Ureter (tissue), 1 donor: Measurements from ENCODE around the gene CSF2RB. TPM values are rescaled to one million over a fixed set of nuclear protein-coding genes. Genes with fewer than 3 reads are reported as not detected.

ENCODE experiments used
- DNase-seq: peaks from one replicate; pipeline ENCODE4 v3.0.0-alpha.2; 2020; ENCODE audit warnings: low spot score
- total RNA-seq: library from RNA; stranded (reverse); gene quantifications from one replicate; pipeline ENCODE4 v1.2.4, GENCODE V29; 2023
- donor health status: DM: yes; HTN: yes; CAD: no.

Gene CSF2RB
- 8.6 TPM for total RNA-seq

DNA sequence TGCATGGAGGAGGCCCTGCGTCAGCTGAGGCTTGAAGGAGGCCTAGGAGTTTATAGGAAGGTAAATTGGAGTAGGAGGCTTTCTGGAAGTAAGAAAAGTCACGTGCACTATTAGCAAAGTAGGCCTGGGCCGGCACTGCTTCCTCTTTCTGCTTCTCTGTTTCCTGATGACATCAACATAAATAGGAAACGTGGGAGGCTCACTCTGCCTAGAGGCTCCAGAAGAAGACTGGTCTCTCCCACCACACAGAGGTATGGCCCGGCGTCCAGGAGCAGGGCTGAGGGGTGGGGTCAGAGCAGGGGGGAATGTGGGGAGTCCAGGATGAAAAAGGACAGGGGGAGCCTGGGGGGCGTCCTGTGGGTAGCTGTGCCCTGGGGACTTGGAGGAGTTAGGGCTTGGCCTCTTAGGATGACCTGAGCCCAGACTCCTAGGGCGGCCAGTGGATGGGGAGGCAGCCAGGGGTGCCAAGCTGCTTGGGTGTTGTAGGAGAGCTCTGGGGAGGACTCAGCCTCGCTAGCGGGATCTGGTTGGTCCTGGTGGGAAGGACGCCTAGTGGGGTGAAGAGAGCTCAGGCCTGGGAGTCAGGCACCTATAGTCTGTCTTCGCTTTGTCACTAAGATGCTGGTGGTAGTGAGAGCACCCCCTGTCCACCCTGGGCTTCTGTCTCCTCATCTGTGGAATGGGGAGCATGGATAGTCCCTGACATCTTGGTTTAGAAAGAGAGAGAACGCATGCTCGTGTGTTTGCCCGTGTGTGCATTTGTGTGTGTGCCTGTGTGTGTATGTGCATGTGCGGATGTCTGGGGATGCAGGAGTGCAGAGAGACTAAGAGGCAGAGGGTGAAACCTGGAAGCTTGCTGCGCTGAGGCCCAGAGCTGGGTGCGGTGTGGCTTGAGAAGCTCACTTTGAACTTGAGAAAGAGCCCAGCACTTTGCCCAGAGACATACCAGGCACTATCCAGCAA, at the start of gene CSF2RB:
Gene CSF2RB (plus strand): TSS at position 202 of the 963 bp plus-strand sequence. CDS start 8,580 bp downstream, outside the sequence.
- DNase-seq: peak; percentile 46

DNA sequence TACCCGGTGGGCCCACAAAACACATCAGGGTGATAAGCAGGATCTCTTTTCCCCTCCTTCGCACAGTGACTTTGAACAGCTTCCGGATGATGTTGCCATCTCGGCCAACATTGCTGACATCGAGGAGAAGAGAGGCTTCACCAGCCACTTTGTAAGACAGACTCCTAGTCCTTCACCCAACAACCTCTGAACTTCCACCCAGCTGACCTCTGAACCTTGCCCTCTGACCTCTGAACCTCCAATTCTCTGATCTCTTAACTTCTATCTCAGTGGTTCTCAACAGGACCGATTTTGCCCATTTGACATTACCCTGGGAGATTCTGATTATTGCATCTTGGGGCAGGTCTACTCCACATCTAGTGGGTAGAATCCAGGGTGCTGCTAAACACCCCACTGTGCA, 49.4 kb upstream of the CSF2RB start:
- DNase-seq: no peak

DNA sequence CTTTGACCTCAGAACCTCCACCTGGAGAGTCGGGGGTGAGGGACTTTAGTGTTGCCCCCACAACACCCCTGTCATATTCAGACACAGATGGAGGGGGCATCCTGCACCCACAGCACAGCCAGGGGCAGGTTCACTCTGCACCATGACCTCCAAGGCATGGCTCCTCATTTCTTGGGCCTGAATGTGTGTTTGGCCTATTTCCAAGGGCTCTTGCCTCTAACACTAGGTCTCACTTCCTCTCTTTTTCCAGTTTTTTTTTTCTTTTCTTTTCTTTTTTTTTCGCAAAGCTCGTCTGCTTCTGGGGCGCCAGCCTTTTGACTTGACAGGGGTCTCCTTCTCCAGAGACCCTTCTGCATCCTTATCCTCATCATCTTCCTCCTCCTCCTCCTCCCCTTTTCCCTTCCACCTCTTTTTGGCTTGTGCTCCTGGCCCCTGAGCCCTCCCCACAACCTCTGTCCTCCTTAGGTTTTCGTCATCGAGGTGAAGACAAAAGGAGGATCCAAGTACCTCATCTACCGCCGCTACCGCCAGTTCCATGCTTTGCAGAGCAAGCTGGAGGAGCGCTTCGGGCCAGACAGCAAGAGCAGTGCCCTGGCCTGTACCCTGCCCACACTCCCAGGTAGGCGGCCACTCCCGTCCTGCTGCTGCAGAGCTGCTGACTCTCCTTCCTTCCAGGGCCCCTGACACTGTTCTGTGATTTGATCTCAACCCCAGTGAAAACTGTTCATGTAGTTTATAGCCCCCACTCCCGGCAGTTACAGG, 48.8 kb upstream of the CSF2RB start:
- no peak for DNase-seq

DNA sequence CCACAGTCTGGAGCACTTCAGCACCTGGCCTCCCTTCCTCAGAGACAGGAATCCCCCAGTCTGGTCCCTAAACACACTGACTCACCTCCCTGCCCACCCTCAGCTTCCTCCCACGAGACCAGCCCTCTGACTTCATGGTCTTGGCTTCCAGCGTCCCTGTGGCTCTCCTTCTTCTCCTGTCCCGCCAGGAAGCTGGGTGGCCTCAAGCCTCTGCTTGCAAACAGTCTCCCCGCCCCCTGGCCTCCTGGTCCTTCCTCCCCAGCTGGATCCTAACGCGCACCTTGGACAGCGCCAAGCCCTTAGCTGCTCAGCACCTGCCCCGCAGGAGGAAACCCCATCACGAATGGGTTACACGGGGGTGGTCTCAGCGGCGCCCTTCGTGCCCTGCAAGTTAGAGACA, 48.1 kb upstream of the CSF2RB start:
- DNase-seq: no peak

DNA sequence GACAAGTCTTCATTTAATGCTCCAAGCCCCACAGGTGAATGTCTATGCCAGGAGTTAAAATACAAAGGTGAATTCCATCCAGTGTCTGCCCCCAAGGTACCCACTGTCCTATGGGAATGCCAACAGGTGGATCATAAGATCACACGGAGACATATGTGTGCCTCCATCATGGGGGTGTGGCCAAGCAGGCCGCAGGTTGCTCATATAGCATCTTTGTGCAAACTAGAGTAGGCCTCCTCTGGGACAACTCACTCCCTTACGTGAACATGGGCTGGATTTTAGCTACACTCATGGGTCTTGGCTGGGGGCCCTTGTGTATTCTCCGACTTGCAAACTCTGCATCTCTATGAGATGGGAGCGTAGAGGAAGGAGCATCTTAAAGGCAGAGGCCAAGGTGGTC, 45.7 kb upstream of the CSF2RB start:
- DNase-seq: no peak

DNA sequence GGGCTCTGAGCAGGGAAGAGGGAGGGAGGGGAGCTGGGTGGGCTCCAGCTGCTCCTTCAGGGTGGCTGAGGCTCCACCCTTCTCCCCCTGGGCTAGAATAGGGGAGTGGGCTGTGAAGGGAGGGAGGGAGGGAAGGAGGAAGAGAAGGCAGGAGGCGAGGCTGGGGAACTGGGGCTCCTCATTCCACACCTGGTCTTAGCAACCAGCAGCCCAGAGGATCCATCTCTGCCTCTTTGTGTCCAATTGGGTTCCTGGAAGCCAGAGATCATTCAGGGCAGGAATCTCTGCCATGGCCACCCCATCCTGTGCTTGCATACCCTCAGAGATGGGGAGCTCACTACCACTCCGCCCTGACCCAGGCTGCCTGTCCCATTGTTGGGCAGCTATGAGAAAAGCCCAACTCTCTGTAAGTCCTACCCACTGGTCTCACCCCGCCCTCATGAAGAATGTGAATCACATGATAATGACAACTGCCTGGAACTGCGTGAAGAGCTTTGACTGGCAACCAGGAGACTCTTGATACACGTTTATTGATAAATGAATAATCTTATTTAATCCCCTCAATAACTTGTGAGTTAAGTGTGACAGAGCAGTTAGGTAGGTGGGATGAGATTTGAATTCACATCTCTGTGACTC, 44.8 kb upstream of the CSF2RB start:
- no peak for DNase-seq

DNA sequence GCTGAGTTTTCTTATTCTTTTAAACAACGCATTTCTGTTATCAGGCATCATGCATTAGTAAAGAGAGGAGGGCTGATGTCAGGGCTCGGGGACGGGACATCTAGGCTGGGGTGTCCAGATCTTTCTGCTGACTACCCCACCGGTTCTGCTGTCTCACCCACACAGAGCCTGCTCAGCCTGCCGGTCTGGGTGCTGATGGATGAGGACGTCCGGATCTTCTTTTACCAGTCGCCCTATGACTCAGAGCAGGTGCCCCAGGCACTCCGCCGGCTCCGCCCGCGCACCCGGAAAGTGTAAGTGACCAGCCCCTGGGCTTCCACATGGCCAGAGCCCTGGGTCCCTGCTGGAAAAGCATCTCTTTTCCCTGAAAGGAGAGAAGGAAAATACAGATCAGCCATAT, 43.2 kb upstream of the CSF2RB start:
- DNase-seq: peak; percentile 73

DNA sequence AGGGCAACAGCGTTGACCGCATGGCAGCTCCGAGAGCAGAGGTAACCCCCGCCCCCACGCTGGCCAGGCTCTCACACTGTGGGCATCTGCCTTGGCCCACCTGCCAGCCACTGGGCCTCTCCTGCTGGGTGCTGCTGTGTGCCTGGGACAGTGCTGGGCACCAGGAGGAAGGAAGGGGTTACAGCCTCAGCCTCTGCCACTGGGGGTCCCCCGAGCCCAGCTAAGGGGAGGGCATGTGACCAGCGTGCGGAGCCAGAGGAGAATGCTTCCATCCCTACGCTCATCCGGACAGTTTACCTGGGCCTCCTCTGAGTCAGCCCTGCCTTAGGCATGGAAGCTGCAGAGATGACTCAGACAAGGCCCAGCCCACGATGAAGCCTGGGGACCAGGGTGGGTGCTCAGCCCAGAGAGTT, 41.8 kb upstream of the CSF2RB start:
- DNase-seq: no peak

DNA sequence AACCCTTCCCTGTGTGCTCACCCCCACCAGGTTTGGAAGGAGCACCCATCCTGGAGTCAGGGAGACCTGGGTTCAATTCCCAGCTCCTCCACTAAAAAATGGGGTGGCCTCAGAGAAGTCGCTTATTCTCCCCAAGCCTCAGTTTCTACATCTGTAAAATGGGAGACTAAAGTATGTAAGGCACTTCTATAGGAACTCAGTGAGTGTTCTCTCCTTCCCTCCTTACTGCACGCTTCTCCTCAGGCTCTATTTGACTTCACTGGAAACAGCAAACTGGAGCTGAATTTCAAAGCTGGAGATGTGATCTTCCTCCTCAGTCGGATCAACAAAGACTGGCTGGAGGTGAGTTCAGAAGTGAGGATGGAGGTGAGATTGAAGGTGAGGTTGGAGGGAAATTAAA, 41.3 kb upstream of the CSF2RB start:
- no peak for DNase-seq

DNA sequence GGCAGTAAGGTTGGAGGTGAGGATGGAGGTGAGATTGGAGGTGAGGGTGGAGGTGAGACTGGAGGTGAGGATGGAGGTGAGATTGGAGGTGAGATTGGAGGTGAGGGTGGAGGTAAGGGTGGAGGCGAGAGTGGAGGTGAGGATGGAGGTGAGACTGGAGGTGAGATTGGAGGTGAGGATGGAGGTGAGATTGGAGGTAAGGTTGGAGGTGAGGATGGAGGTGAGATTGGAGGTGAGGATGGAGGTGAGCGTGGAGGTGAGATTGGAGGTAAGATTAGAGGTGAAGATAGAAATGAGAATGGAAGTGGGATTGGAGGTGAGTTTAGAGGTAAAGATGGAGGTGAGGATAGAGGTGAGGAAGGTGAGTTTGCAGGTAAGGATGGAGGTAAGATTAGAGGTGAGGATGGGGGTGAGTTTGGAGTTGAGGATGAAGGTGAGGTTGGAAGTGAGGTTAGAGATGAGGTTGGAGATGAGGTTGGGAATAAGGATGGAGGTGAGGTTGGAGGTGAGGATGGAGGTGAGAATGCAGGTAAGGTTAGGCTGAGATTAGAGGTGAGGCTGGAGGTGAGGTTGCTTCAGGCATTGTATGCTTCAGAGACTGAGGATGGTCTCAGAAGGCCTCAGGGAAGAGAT, 40.4 kb upstream of the CSF2RB start:
- no peak for DNase-seq

DNA sequence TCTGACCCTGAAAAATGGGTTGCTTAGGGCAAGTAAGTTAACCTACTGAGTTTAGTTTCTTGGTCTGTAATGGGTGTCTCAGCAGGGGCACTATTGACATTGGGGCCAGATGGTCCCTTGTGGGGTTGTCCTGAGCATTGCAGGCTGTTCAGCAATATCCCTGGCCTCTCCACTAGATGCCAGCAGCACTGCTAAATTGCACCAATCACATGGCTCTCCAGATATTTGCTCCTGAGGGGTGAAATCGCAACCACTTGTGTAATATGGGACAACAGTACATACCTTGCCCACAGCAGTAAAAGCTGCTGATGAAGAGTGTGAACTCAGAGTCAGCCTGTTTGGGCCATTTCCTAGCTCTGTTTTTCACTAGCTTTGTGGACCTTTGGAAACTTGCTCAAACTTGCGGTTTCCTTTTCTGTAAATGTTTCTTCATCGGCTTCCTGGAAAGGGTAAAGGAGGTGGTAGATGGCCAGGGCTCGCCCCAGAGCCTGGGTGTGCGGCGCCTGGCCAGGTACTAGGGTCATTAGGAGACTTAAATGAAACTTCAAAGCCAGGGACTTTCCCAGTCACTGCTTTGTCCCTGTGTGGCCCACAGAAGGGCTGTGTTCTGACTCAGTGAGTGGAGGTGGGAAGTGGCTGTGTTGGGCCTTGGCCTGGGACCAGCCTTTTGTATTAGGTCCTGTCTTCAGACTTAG, 39.7 kb upstream of the CSF2RB start:
- DNase-seq: peak; percentile 67

DNA sequence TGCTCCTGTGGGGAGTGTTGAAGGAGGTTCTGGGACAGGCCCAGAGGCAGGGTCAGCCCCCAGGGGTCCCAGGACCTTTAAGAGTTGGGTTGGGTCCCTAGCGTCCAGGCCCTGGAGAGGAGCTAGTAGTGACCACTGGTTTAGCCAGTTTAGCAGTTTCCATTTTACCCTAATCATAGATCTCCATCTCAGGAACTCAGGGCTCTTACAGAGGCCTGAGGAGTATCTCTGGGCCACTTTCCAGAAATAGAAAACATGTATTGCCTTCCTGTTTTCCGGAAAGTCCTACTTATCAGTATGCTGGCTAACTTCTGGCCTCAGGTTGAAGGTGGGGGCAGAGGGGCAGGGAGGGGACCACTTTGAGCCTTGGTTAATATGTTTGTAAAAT, 39.1 kb upstream of the CSF2RB start:
- DNase-seq: no peak

DNA sequence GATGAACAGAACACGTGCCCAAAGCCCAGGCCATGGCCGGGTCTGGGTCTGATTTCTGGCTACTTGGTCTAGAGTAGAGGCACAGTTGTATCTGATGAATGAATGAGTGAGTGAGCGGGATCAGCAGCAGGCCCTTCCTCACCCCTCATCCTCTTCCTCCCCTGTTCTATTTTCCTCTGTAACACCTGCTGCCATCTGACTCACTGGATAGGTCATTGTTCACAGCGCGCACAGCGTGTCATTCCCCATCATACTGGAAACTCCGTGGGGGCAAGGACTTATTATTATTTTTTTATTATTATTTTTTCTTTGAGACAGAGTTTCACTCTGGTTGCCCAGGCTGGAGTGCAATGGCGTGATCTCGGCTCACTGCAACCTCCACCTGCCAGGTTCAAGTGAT, 38.7 kb upstream of the CSF2RB start:
- no peak for DNase-seq

DNA sequence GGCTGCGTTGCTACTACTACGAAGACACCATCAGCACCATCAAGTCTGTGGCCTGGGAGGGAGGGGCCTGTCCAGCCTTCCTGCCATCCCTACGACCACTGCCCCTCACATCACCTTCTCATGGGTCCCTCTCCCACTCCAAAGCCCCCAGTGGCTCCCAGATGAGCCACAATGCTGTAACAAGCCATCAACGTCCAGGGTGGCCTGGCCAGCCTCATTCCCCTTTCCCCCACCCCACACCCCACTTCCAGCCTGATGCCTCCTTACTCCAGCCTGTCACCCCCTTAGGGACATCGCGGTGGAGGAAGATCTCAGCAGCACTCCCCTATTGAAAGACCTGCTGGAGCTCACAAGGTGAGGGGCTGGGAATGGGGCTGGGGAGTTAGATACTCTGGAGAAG, 37.7 kb upstream of the CSF2RB start:
- DNase-seq: no peak

DNA sequence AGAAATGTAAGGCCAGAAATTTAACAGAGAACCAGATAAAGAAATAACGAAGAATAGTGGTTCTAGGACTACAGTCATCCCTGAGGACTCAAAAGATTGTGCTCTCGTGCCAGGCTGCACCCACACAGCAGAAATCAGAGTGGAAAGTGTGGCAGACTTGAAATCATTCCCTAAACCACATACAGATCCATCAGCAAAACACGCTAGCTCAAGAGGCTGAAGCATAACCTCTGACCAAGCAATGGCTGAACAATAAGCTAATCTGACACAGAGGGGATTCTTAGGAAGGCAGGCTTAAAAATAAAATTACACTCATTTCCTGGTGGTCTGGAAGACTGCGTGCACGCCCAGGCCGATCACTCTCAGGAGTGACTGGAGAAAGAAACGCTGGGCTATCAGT, 33.7 kb upstream of the CSF2RB start:
- DNase-seq: no peak

DNA sequence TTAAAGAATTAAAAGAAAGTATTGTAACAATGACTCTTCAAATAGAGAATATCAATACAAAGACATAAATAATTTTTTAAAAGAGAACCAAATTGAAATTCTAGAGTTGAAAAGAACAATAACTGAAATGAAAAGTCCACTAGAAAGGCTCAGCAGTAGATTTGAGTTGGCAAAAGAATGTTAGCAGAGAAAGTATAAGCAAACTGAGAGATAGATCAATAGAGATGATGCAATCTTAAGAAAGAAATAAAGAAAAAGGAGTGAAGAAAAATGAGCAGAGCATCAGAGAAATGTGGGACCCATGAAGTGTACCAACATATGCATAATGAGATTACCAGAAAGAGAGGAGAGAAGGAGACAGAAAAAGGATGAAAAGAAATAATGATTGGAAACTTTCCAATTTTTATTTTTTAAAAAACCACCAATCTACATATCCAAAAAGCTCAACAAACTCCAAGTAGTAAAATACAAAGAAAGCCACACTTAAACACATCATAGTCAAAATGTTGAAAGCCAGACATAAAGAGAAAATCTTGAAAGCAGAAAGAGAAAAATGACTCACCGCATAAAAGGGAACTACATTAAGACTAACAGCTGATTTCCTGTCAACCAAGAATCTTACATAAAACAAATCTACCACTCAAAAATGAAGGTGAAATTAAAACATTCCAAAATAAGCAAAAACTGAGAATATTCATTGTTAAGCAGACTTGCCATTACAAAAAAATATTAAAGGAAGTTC, 31.8 kb upstream of the CSF2RB start:
- no peak for DNase-seq

DNA sequence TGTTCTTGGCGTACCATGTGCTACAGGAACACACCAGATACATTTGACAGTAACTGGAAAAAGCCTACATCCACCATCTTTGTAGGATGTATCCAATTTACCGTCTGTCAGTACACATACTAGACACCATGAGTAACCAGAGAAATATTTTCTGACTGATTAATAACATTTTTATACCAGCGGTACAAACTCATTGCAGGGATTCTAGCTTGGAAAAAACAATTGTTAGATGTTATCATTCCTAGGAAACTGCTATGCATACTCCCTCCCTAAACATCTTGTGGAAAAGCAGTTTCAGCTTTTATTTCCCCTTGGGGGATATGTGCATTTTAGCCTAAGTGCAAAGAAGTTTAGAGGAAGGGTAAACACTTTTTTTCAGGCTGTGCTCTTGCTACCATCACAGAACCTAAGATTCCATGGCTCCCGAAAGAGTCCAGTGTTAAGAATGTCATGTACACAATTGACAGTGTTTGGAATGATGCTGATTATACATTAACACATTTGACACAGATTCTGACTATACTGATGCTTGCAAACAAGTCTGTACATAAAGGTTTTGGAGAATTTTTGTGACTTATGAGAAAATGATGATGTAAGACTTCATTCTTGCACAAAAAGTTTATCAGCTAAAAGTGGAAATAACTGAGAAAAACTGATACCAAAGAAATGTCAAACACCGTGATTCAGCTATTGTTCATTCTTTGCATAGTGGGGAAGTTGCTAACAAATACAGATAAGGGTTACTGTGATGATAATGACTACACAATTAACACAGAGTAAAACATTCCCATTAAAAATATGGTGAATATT, 28.9 kb upstream of the CSF2RB start:
- no peak for DNase-seq

DNA sequence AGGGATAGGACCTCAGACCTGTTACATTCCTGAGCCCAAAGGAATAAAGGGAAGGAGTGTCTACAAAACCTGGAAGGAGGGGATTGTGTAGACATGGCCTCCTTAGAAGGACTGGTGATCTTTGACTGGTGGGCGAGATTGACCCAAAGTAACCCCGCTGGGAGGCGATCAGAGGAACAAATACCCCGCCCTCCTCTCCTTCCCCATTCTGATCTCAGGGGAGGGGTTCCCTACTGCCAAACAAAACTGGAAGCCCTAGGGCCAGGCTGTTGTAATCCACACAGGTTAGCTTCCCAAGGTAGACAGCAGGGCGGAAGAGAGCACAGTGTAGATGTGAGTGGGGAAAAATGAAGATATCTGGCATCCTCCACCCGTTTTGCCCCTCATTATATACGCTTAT, 28.0 kb upstream of the CSF2RB start:
- no peak for DNase-seq

DNA sequence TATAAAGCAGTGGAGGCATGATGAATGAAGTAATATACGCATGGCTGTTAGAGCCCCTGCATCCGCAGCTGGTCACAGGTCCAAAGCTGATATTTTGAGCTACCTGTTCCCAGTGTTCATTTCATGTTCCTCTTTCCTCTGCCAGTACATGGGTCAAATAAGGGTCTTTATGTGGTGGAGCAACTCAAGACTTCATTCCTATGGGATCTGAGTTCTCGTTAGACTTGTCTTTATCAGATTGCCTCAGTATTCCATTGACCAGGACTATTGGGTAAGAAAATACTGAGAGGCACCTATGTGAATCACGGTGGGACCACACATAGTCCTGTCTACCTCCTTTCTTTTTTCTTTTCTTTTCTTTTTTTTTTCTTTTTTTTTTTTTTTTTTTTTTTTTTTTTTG, 27.4 kb upstream of the CSF2RB start:
- no peak for DNase-seq

DNA sequence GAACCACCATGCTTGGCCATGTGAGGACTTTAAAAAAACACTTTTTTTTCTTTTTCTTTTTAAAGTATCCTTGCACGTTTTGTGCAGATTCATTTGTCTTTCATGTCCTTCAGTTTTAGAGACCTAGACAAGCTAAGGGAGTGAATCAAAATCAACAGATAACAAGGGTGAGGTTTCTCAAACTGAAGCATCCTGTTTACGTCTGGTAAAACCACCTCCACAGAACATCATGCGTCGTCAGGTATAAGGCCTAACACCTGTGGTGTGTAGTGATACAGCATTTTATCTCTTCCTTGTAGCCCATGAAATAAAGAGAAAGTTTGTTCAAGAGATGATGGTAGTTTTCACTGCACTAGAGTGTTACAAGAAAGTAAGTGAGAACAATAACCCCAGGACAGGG, 26.3 kb upstream of the CSF2RB start:
- no peak for DNase-seq
